Measurements from ENCODE around the gene HRK. TPM values are rescaled to one million over a fixed set of nuclear protein-coding genes. Genes with fewer than 3 reads are reported as not detected.

The HRK gene
- total and polyA plus RNA-seq, 10 of the 15 experiments (the other 5 are each of a cell fraction or from before 2014, with no cell fraction given) = not detected

DNA sequence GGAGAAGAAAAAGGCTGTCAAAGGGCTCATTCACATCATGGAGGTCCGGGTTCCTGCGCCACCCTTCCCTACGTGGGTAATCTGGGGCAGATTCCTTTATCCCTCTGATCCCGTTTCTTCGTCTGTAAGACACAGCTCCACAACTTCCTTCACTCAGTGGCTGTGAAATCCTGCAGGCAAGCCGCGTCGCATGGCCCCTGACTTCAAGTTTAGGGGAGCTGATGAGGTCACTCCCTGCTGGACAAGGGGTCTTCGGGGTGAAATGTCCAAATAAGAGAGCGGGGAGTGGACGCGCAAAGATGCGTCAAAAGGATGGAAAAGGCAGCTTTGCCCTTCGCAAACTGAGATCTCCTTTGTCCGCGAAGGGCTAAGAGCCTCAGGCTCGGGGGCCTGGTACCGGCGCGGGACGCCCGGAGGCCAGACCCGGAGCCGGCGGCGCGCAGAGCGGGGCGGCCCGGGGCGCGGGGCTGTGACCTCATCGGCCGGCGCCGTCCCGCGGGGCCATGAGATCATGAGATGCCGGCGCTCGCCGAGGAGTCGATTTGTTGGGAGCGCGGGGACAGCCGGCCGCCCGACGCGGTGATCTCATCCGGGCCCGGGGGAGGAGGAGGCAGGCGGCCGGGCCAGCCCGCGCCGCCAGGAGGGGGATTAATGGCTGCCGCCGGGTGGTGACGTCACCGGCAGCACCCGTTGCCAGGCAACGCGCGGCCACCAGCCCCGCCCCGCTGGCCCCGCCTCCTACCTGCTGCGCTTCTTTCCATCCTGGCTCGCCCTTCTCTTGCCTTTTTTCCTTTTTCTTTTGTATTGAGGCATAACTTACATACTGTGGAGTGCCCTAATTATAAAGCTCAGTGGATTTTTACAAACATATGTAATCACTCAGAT lies 62.1 kb downstream of the HRK start (continued):
- TF ChIP-seq HDGF (IDR thresholded peaks at IDR 0.05) = no peak
- TF ChIP-seq CREB1 (IDR thresholded peaks at IDR 0.05; ENCODE audit: low read depth) = peak; percentile 96
- TF ChIP-seq, protein P1, sequence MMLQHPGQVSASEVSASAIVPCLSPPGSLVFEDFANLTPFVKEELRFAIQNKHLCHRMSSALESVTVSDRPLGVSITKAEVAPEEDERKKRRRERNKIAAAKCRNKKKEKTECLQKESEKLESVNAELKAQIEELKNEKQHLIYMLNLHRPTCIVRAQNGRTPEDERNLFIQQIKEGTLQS (IDR thresholded peaks at IDR 0.05; ENCODE audit: borderline replicate concordance, extremely low read depth, low read depth, low read length) = peak; percentile 76; the same call in 1 of the 2 replicates
- no peak for TF ChIP-seq SREBF1 (IDR thresholded peaks at IDR 0.05; ENCODE audit: low read length)
- no peak for TF ChIP-seq SREBF2 (IDR thresholded peaks at IDR 0.05; ENCODE audit: low read length)
- TF ChIP-seq POLR2AphosphoS5 (IDR thresholded peaks at IDR 0.05; ENCODE audit: low read length) = peak; percentile 63; the same call in 1 of the 2 replicates
- no peak for TF ChIP-seq MEF2A (IDR thresholded peaks at IDR 0.05; ENCODE audit: insufficient read depth, low read depth, low read length)
- TF ChIP-seq PAX5 (IDR thresholded peaks at IDR 0.05; ENCODE audit: borderline replicate concordance, low read depth, low read length) = no peak
- TF ChIP-seq TCF7 (IDR thresholded peaks at IDR 0.05; ENCODE audit: borderline replicate concordance) = no peak
- no peak for TF ChIP-seq JUNB (IDR thresholded peaks at IDR 0.05)
- TF ChIP-seq NBN (IDR thresholded peaks at IDR 0.05) = peak; percentile 88
- TF ChIP-seq, protein P2, sequence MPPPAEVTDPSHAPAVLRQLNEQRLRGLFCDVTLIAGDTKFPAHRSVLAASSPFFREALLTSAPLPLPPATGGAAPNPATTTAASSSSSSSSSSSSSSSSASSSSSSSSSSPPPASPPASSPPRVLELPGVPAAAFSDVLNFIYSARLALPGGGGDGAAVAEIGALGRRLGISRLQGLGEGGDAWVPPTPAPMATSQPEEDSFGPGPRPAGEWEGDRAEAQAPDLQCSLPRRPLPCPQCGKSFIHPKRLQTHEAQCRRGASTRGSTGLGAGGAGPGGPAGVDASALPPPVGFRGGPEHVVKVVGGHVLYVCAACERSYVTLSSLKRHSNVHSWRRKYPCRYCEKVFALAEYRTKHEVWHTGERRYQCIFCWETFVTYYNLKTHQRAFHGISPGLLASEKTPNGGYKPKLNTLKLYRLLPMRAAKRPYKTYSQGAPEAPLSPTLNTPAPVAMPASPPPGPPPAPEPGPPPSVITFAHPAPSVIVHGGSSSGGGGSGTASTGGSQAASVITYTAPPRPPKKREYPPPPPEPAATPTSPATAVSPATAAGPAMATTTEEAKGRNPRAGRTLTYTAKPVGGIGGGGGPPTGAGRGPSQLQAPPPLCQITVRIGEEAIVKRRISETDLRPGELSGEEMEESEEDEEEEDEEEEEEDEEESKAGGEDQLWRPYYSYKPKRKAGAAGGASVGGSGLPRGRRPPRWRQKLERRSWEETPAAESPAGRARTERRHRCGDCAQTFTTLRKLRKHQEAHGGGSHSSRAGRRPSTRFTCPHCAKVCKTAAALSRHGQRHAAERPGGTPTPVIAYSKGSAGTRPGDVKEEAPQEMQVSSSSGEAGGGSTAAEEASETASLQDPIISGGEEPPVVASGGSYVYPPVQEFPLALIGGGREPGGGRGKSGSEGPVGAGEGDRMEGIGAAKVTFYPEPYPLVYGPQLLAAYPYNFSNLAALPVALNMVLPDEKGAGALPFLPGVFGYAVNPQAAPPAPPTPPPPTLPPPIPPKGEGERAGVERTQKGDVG (CRISPR knock-in tag; IDR thresholded peaks at IDR 0.05) = no peak
- TF ChIP-seq, protein P3, sequence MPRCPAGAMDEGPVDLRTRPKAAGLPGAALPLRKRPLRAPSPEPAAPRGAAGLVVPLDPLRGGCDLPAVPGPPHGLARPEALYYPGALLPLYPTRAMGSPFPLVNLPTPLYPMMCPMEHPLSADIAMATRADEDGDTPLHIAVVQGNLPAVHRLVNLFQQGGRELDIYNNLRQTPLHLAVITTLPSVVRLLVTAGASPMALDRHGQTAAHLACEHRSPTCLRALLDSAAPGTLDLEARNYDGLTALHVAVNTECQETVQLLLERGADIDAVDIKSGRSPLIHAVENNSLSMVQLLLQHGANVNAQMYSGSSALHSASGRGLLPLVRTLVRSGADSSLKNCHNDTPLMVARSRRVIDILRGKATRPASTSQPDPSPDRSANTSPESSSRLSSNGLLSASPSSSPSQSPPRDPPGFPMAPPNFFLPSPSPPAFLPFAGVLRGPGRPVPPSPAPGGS (IDR thresholded peaks at IDR 0.05; ENCODE audit: borderline replicate concordance, insufficient read depth, low read depth, low read length, poor library complexity, severe bottlenecking) = no peak
- TF ChIP-seq SUPT20H (IDR thresholded peaks at IDR 0.05; ENCODE audit: borderline replicate concordance, control insufficient read depth, low read depth, low read length) = no peak
- TF ChIP-seq SMAD1 (IDR thresholded peaks at IDR 0.05; ENCODE audit: low read depth, partially characterized antibody) = no peak
- no peak for TF ChIP-seq FOS (IDR thresholded peaks at IDR 0.05; ENCODE audit: borderline replicate concordance, extremely low read depth, insufficient read length)
- TF ChIP-seq RAD21 (IDR thresholded peaks at IDR 0.05; ENCODE audit: insufficient read depth, low read depth, low read length) = no peak
- TF ChIP-seq BHLHE40 (IDR thresholded peaks at IDR 0.05; ENCODE audit: borderline replicate concordance in 1 of 2, low read depth in 2 of 2, low read length in 1 of 2) = peak in 1 of 2 experiments; percentile 73; a peak in 2 of 4 replicates
- no peak for TF ChIP-seq SP1 (IDR thresholded peaks at IDR 0.05; ENCODE audit: low read depth, low read length)
- TF ChIP-seq ASH2L (IDR thresholded peaks at IDR 0.05; ENCODE audit: borderline replicate concordance, low read depth) = peak; percentile 27; the same call in 1 of the 2 replicates
- no peak for TF ChIP-seq MYC (IDR thresholded peaks at IDR 0.05; ENCODE audit: insufficient read depth, insufficient read length, insufficient replicate concordance, low read length, severe bottlenecking)
- no peak for TF ChIP-seq CHD4 (IDR thresholded peaks at IDR 0.05)
- TF ChIP-seq TBL1XR1 (IDR thresholded peaks at IDR 0.05; ENCODE audit: low read depth, low read length) = no peak
- TF ChIP-seq CEBPB (IDR thresholded peaks at IDR 0.05; ENCODE audit: borderline replicate concordance in 1 of 2, low read depth in 2 of 2, low read length in 2 of 2) = no peak
- TF ChIP-seq ZNF384 (IDR thresholded peaks at IDR 0.05; ENCODE audit: borderline replicate concordance, low read depth, low read length) = no peak
- TF ChIP-seq RUNX3 (IDR thresholded peaks at IDR 0.05; ENCODE audit: low read length) = no peak
- no peak for TF ChIP-seq STAT3 (IDR thresholded peaks at IDR 0.05; ENCODE audit: low read depth, low read length)

Measured in GM12878 (cell line).